ENCODE measurements around the gene PRMT7. TPM values are rescaled to one million over a fixed set of nuclear protein-coding genes. Genes with fewer than 3 reads are reported as not detected.

Gene PRMT7
- total RNA-seq, 3 donors from 2014 or later = 38.4 to 53.4 (median 41.0) TPM

- Histone ChIP-seq H3K27me3 (no peaks in the 10 kb centered on the region), H3K36me3 (no peaks in the 10 kb centered on the region), H3K4me1 (no peaks in the 10 kb centered on the region), H3K27ac (peak overlapping the region in 1 of 2 donors; percentile 15), H3K4me3 (no peak overlapping the region), H3K9me3 (no peaks in the 10 kb centered on the region)
- no peak for TF ChIP-seq POLR2AphosphoS5 (IDR thresholded peaks at IDR 0.05)
- TF ChIP-seq POLR2A (IDR thresholded peaks at IDR 0.05) = no peak
- no peak for TF ChIP-seq CTCF (IDR thresholded peaks at IDR 0.05)
- intact Hi-C loops (cut with DNase I; ENCODE audit: low total_unique reads) = no loop called here
- no peak for DNase-seq (ENCODE audit: low spot score in 2 of 2)
These were observed 38.2 kb upstream of the PRMT7 start for GRCh38 chr16:68272507-68273209.

- intact Hi-C loops (cut with DNase I; ENCODE audit: low total_unique reads) = no loop called here
- Histone ChIP-seq H3K27ac (peak overlapping the region in 1 of 2 donors; percentile 3), H3K4me1 (no peaks in the 10 kb centered on the region), H3K9me3 (no peaks in the 10 kb centered on the region), H3K4me3 (no peak overlapping the region), H3K27me3 (no peaks in the 10 kb centered on the region), H3K36me3 (no peaks in the 10 kb centered on the region)
- TF ChIP-seq CTCF (IDR thresholded peaks at IDR 0.05) (no peak), POLR2A (IDR thresholded peaks at IDR 0.05) (no peak), POLR2AphosphoS5 (IDR thresholded peaks at IDR 0.05) (no peak)
- no peak for DNase-seq (ENCODE audit: low spot score in 2 of 2)
These were observed 37.4 kb upstream of the PRMT7 start for GRCh38 chr16:68273459-68273858.

GRCh38 chr16:68273896-68274295 is 36.9 kb upstream of the PRMT7 start:
- no peak for DNase-seq (ENCODE audit: low spot score in 2 of 2)
- Histone ChIP-seq H3K9me3 (no peaks in the 10 kb centered on the region), H3K4me1 (no peaks in the 10 kb centered on the region), H3K27ac (peak overlapping the region in 1 of 2 donors; percentile 3), H3K4me3 (no peak overlapping the region), H3K27me3 (no peaks in the 10 kb centered on the region), H3K36me3 (no peaks in the 10 kb centered on the region)
- no peak for TF ChIP-seq POLR2AphosphoS5 (IDR thresholded peaks at IDR 0.05)
- TF ChIP-seq POLR2A (IDR thresholded peaks at IDR 0.05) = no peak
- TF ChIP-seq CTCF (IDR thresholded peaks at IDR 0.05) = no peak
- intact Hi-C loops (cut with DNase I; ENCODE audit: low total_unique reads) = no loop called here

- H3K27me3 ChIP-seq = no peaks in the 10 kb centered on the region
- no peaks in the 10 kb centered on the region for H3K36me3 ChIP-seq
- H3K27ac ChIP-seq = peak overlapping the region in 1 of 2 donors; percentile 3
- no peak overlapping the region for H3K4me3 ChIP-seq
- H3K4me1 ChIP-seq = no peaks in the 10 kb centered on the region
- intact Hi-C loops (cut with DNase I; ENCODE audit: low total_unique reads) = no loop called here
- no peaks in the 10 kb centered on the region for H3K9me3 ChIP-seq
- TF ChIP-seq POLR2AphosphoS5 (IDR thresholded peaks at IDR 0.05) (no peak), POLR2A (IDR thresholded peaks at IDR 0.05) (no peak), CTCF (IDR thresholded peaks at IDR 0.05) (no peak)
- no peak for DNase-seq (ENCODE audit: low spot score in 2 of 2)
These were observed 36.4 kb upstream of the PRMT7 start for GRCh38 chr16:68274441-68274840.

GRCh38 chr16:68275611-68276191 is 35.1 kb upstream of the PRMT7 start:
- Histone ChIP-seq H3K27me3 (no peaks in the 10 kb centered on the region), H3K27ac (peak overlapping the region; percentile 28 to 74), H3K4me1 (no peaks in the 10 kb centered on the region), H3K4me3 (no peak overlapping the region), H3K36me3 (no peaks in the 10 kb centered on the region), H3K9me3 (no peaks in the 10 kb centered on the region)
- intact Hi-C loops (cut with DNase I; ENCODE audit: low total_unique reads) = no loop called here
- TF ChIP-seq CTCF (IDR thresholded peaks at IDR 0.05) = no peak
- TF ChIP-seq POLR2AphosphoS5 (IDR thresholded peaks at IDR 0.05) = no peak
- TF ChIP-seq POLR2A (IDR thresholded peaks at IDR 0.05) = no peak
- no peak for DNase-seq (ENCODE audit: low spot score in 2 of 2)
